HEK293 (cell line): Measurements from ENCODE around the gene TMEM192.

Experiments
- CTCF ChIA-PET: fragments of 350-600 bp; formaldehyde crosslinking; extraction: SDS; loops from one replicate; lab custom pipeline; 2021; ENCODE audit warnings: antibody characterized with exemption; lab: Yijun Ruan, JAX
- POLR2A ChIA-PET: fragments of 300-600 bp; formaldehyde crosslinking; extraction: SDS; loops from one replicate; lab custom pipeline; 2020; ENCODE audit warnings: antibody characterized with exemption, inconsistent platforms; lab: Yijun Ruan, JAX
- H3K27ac ChIP-seq: fragments of 200-500 bp; sonication (Bioruptor generic); 2 replicates; pipeline ENCODE4 v1.5.1; 2014; ENCODE audit warnings: low read depth, low read length, control low read depth, inconsistent platforms; ENCODE audit errors: extremely low read depth
- H3K36me3 ChIP-seq, 2 experiments: fragments of 200-500 bp in 1 of 2; sonication (Bioruptor generic) in 1 of 2; 1 replicate in 1 of 2; 2 replicates in 1 of 2; pipeline ENCODE4 v1.5.1; 2014 to 2017; ENCODE audit warnings: inconsistent platforms in 2 of 2, low read length in 2 of 2; ENCODE audit not compliant: control insufficient read depth in 2 of 2, insufficient read depth in 1 of 2
- H3K4me1 ChIP-seq: fragments of 200-500 bp; sonication (Bioruptor generic); 2 replicates; pipeline ENCODE4 v1.5.1; 2014; ENCODE audit warnings: mild to moderate bottlenecking, low read length, inconsistent platforms; ENCODE audit not compliant: control insufficient read depth, insufficient read depth
- H3K4me3 ChIP-seq: 2 replicates; pipeline ENCODE4 v1.5.1; 2011; ENCODE audit warnings: low read depth, mild to moderate bottlenecking, control low read depth, low read length, moderate library complexity
- H3K9me3 ChIP-seq: fragments of 200-500 bp; sonication (Bioruptor generic); 2 replicates; pipeline ENCODE4 v1.5.1; 2014; ENCODE audit warnings: low read depth, low read length, inconsistent platforms; ENCODE audit not compliant: control insufficient read depth, insufficient read depth
- AEBP2 ChIP-seq: fragments of 450-650 bp; formaldehyde crosslinking; IDR thresholded peaks from 2 replicates; pipeline ENCODE4 v1.5.1; 2016; ENCODE audit warnings: missing biosample characterization, missing genetic modification characterization, borderline replicate concordance
- HOXA7 ChIP-seq: sonication (generic); formaldehyde crosslinking; IDR thresholded peaks from 2 replicates; pipeline ENCODE4 v1.8.1; 2022; ENCODE audit warnings: missing genetic modification reagents, borderline replicate concordance
- KLF1 ChIP-seq: fragments of 450-650 bp; formaldehyde crosslinking; IDR thresholded peaks from 2 replicates; pipeline ENCODE4 v1.5.1; 2016; ENCODE audit warnings: missing biosample characterization, missing genetic modification characterization
- MYNN ChIP-seq: fragments of 450-650 bp; formaldehyde crosslinking; IDR thresholded peaks from 2 replicates; pipeline ENCODE4 v1.5.1; 2016; ENCODE audit warnings: missing biosample characterization, missing genetic modification characterization, borderline replicate concordance
- OSR2 ChIP-seq: fragments of 450-650 bp; formaldehyde crosslinking; IDR thresholded peaks from 2 replicates; pipeline ENCODE4 v1.5.1; 2016; ENCODE audit warnings: missing biosample characterization, missing genetic modification characterization
- REPIN1 ChIP-seq: fragments of 450-650 bp; formaldehyde crosslinking; IDR thresholded peaks from 2 replicates; pipeline ENCODE4 v1.5.1; 2017; ENCODE audit warnings: missing biosample characterization, missing genetic modification characterization, low read depth
- SP3 ChIP-seq: fragments of 450-650 bp; formaldehyde crosslinking; IDR thresholded peaks from 2 replicates; pipeline ENCODE4 v1.5.1; 2016; ENCODE audit warnings: missing biosample characterization, missing genetic modification characterization
- ZFP41 ChIP-seq: fragments of 450-650 bp; formaldehyde crosslinking; IDR thresholded peaks from 2 replicates; pipeline ENCODE4 v1.5.1; 2016; ENCODE audit warnings: missing biosample characterization, missing genetic modification characterization, borderline replicate concordance
- ZNF10 ChIP-seq: fragments of 450-650 bp; formaldehyde crosslinking; IDR thresholded peaks from 2 replicates; pipeline ENCODE4 v1.5.1; 2017; ENCODE audit warnings: missing biosample characterization, missing genetic modification characterization
- ZNF174 ChIP-seq: fragments of 450-650 bp; formaldehyde crosslinking; IDR thresholded peaks from 2 replicates; pipeline ENCODE4 v1.5.0; 2017; ENCODE audit warnings: missing biosample characterization, mild to moderate bottlenecking, missing genetic modification characterization
- ZNF223 ChIP-seq: fragments of 450-650 bp; formaldehyde crosslinking; IDR thresholded peaks from 2 replicates; pipeline ENCODE4 v1.5.1; 2016; ENCODE audit warnings: missing biosample characterization, missing genetic modification characterization
- ZNF248 ChIP-seq: fragments of 450-650 bp; formaldehyde crosslinking; IDR thresholded peaks from 2 replicates; pipeline ENCODE4 v1.5.1; 2017; ENCODE audit warnings: missing biosample characterization, missing genetic modification characterization
- ZNF398 ChIP-seq: fragments of 450-650 bp; formaldehyde crosslinking; IDR thresholded peaks from 2 replicates; pipeline ENCODE4 v1.5.1; 2017; ENCODE audit warnings: missing biosample characterization, missing genetic modification characterization
- ZNF449 ChIP-seq: fragments of 450-650 bp; formaldehyde crosslinking; IDR thresholded peaks from 2 replicates; pipeline ENCODE4 v1.5.1; 2017; ENCODE audit warnings: missing biosample characterization, mild to moderate bottlenecking, missing genetic modification characterization, moderate library complexity
- ZNF514 ChIP-seq: fragments of 450-650 bp; formaldehyde crosslinking; IDR thresholded peaks from 2 replicates; pipeline ENCODE4 v1.5.1; 2016; ENCODE audit warnings: missing biosample characterization, missing genetic modification characterization
- ZNF548 ChIP-seq: fragments of 450-650 bp; formaldehyde crosslinking; IDR thresholded peaks from 2 replicates; pipeline ENCODE4 v1.5.1; 2016; ENCODE audit warnings: missing biosample characterization, missing genetic modification characterization
- ZNF621 ChIP-seq: fragments of 450-650 bp; formaldehyde crosslinking; IDR thresholded peaks from 2 replicates; pipeline ENCODE4 v1.5.1; 2017; ENCODE audit warnings: missing biosample characterization, missing genetic modification characterization
- ZNF704 ChIP-seq: fragments of 450-650 bp; formaldehyde crosslinking; IDR thresholded peaks from 2 replicates; pipeline ENCODE4 v1.5.1; 2016; ENCODE audit warnings: missing biosample characterization, missing genetic modification characterization
- ZNF830 ChIP-seq: fragments of 450-650 bp; IDR thresholded peaks from 2 replicates; pipeline ENCODE4 v1.5.0; 2018; ENCODE audit warnings: missing biosample characterization, missing genetic modification characterization, low read depth, mild to moderate bottlenecking, moderate library complexity
- ZSCAN5A ChIP-seq: fragments of 450-650 bp; formaldehyde crosslinking; IDR thresholded peaks from 2 replicates; pipeline ENCODE4 v1.5.1; 2016; ENCODE audit warnings: missing biosample characterization, missing genetic modification characterization
- TF ChIP-seq, protein P1 (sequence below): fragments of 450-650 bp; formaldehyde crosslinking; IDR thresholded peaks from 2 replicates; pipeline ENCODE4 v1.5.1; 2016; ENCODE audit warnings: missing biosample characterization, missing genetic modification characterization, low read depth

TMEM192 gene

GRCh38 chr4:165150545-165150944 is 37.9 kb upstream of the TMEM192 start:
- no peak for TF ChIP-seq OSR2
- no peak for TF ChIP-seq ZNF548 (tag by site-specific recombination)
- TF ChIP-seq HOXA7 (CRISPR knock-in tag) = no peak
- TF ChIP-seq MYNN (tag by site-specific recombination) = no peak
- no peak for TF ChIP-seq ZNF621 (tag by site-specific recombination)
- no peak for TF ChIP-seq ZNF10
- TF ChIP-seq ZNF449 (tag by site-specific recombination) = no peak
- TF ChIP-seq ZNF704 (tag by site-specific recombination) = no peak
- no peak for TF ChIP-seq ZNF514 (tag by site-specific recombination)
- no peak for TF ChIP-seq ZNF223 (tag by site-specific recombination)
- TF ChIP-seq KLF1 (tag by site-specific recombination) = no peak
- TF ChIP-seq ZNF398 (tag by site-specific recombination) = no peak
- no peak overlapping the region for H3K27ac ChIP-seq
- H3K4me3 ChIP-seq = no peak overlapping the region
- ChIA-PET CTCF (no interaction called here), POLR2A (no interaction called here)
- no peaks in the 10 kb centered on the region for H3K4me1 ChIP-seq
- H3K36me3 ChIP-seq = no peaks in the 10 kb centered on the region
- H3K9me3 ChIP-seq = no peaks in the 10 kb centered on the region

- Histone ChIP-seq H3K4me3 (no peak overlapping the region), H3K36me3 (no peaks in the 10 kb centered on the region), H3K27ac (no peak overlapping the region), H3K9me3 (no peaks in the 10 kb centered on the region), H3K4me1 (no peaks in the 10 kb centered on the region)
- POLR2A ChIA-PET = no interaction called here
- CTCF ChIA-PET = no interaction called here
- TF ChIP-seq REPIN1 (tag by site-specific recombination) (no peak), SP3 (tag by site-specific recombination) (no peak), ZSCAN5A (tag by site-specific recombination) (no peak), AEBP2 (no peak), ZNF248 (no peak), ZNF830 (no peak), ZFP41 (tag by site-specific recombination) (no peak), ZNF174 (no peak)
- TF ChIP-seq, protein P1, sequence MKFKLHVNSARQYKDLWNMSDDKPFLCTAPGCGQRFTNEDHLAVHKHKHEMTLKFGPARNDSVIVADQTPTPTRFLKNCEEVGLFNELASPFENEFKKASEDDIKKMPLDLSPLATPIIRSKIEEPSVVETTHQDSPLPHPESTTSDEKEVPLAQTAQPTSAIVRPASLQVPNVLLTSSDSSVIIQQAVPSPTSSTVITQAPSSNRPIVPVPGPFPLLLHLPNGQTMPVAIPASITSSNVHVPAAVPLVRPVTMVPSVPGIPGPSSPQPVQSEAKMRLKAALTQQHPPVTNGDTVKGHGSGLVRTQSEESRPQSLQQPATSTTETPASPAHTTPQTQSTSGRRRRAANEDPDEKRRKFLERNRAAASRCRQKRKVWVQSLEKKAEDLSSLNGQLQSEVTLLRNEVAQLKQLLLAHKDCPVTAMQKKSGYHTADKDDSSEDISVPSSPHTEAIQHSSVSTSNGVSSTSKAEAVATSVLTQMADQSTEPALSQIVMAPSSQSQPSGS (tag by site-specific recombination) = no peak
Measured at GRCh38 chr4:165138843-165139242, 26.2 kb upstream of the TMEM192 start.
